ENCODE data around the gene OR6B2. TPM values are rescaled to one million over a fixed set of nuclear protein-coding genes. Genes with fewer than 3 reads are reported as not detected.

Gene OR6B2
- total and polyA plus RNA-seq, 2 of the 4 experiments (the other 2 are of a cell fraction): not detected

DNA sequence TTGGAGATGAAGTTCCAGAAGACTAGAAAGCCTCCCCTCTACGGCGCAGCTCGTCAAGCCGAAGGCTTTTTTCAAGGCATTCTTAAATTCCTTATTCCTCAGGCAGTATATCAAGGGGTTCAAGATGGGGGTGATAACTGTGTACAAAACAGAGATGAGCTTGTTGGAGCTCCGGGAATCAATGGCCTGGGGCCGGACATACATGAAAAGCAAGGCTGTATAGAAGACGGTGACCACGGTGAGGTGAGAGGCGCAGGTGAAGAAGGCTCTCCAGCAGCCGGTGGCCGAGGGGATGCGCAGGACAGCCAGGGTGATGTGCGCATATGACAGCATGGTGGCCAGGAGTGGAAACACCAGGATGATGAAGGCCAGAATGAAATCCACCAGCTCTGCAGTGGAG is 14.9 kb upstream of the OR6B2 start:
- H3K36me3 ChIP-seq (ENCODE audit: control insufficient read depth, insufficient read depth, low read length): no peaks in the 10 kb centered on the region
- in situ Hi-C loops (cut with MboI; ENCODE audit: low sequenced_read_pairs): no loop called here
- H3K9me1 ChIP-seq (ENCODE audit: insufficient read depth, low read length): no peaks in the 10 kb centered on the region
- H2AK5ac ChIP-seq (ENCODE audit: low read depth, low read length): no peak overlapping the region
- WGBS, 2 experiments (ENCODE audit: extremely low coverage in 2 of 2, insufficient read length in 1 of 2): 69% methylated on average over 5 of the region's 13 CpGs; no CpG with 5 or more reads in 1 of the 2 experiments
- H4K8ac ChIP-seq (ENCODE audit: low read depth in 2 of 2, low read length in 2 of 2): no peak overlapping the region
- no peak overlapping the region for H2BK20ac ChIP-seq (ENCODE audit: low read depth, low read length)
- H2BK5ac ChIP-seq (ENCODE audit: low read depth, low read length, poor library complexity, severe bottlenecking): no peak overlapping the region
- H2BK15ac ChIP-seq (ENCODE audit: low read depth, low read length): no peak overlapping the region
- H3K4me3 ChIP-seq (ENCODE audit: insufficient read depth, low read depth, low read length): no peak overlapping the region
- no peak overlapping the region for H3K27ac ChIP-seq (ENCODE audit: insufficient read depth, low read length)
- TF ChIP-seq MXI1 (IDR thresholded peaks at IDR 0.05; ENCODE audit: borderline replicate concordance, low read depth, low read length): no peak
- TF ChIP-seq, protein P1, sequence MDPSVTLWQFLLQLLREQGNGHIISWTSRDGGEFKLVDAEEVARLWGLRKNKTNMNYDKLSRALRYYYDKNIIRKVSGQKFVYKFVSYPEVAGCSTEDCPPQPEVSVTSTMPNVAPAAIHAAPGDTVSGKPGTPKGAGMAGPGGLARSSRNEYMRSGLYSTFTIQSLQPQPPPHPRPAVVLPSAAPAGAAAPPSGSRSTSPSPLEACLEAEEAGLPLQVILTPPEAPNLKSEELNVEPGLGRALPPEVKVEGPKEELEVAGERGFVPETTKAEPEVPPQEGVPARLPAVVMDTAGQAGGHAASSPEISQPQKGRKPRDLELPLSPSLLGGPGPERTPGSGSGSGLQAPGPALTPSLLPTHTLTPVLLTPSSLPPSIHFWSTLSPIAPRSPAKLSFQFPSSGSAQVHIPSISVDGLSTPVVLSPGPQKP (IDR thresholded peaks at IDR 0.05; ENCODE audit: borderline replicate concordance, low read depth, low read length): no peak
- no peak for TF ChIP-seq RFX5 (IDR thresholded peaks at IDR 0.05; ENCODE audit: low read depth, low read length)
- no peak for TF ChIP-seq RCOR1 (IDR thresholded peaks at IDR 0.05; ENCODE audit: insufficient replicate concordance, low read length)
- TF ChIP-seq, protein P2, sequence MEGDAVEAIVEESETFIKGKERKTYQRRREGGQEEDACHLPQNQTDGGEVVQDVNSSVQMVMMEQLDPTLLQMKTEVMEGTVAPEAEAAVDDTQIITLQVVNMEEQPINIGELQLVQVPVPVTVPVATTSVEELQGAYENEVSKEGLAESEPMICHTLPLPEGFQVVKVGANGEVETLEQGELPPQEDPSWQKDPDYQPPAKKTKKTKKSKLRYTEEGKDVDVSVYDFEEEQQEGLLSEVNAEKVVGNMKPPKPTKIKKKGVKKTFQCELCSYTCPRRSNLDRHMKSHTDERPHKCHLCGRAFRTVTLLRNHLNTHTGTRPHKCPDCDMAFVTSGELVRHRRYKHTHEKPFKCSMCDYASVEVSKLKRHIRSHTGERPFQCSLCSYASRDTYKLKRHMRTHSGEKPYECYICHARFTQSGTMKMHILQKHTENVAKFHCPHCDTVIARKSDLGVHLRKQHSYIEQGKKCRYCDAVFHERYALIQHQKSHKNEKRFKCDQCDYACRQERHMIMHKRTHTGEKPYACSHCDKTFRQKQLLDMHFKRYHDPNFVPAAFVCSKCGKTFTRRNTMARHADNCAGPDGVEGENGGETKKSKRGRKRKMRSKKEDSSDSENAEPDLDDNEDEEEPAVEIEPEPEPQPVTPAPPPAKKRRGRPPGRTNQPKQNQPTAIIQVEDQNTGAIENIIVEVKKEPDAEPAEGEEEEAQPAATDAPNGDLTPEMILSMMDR (conservative IDR thresholded peaks at IDR 0.05; ENCODE audit: low read depth, low read length): no peak
- TF ChIP-seq MAZ (IDR thresholded peaks at IDR 0.05; ENCODE audit: borderline replicate concordance, low read depth, low read length): no peak
- no peak for TF ChIP-seq POLR2A (IDR thresholded peaks at IDR 0.05; ENCODE audit: low read depth, low read length)
- no TSS peak for BruUV-seq (replicated peaks)
- no peaks in the 10 kb centered on the region for H3K79me1 ChIP-seq (ENCODE audit: low read depth in 1 of 2, low read length in 2 of 2)
- POLR2A ChIA-PET (ENCODE audit: unreplicated experiment): no interaction called here
- no peak overlapping the region for H2AK9ac ChIP-seq (replicated peaks; ENCODE audit: low read depth, low read length, poor library complexity)
- no peak overlapping the region for H3K18ac ChIP-seq (ENCODE audit: low read depth, low read length)
- dilution Hi-C loops (cut with HindIII; ENCODE audit: low sequenced_read_pairs, unreplicated experiment): no loop called here
- H4K20me1 ChIP-seq (ENCODE audit: insufficient read depth, low read length): no peaks in the 10 kb centered on the region
- H3K4ac ChIP-seq (ENCODE audit: low read depth, low read length): no peak overlapping the region
- ATAC-seq (ENCODE audit: low read depth): no peak
- H4K5ac ChIP-seq (ENCODE audit: low read depth, low read length): no peak overlapping the region
- H3K4me2 ChIP-seq (ENCODE audit: low read depth, low read length): no peak overlapping the region
- peaks cover 23% of the 10 kb centered on the region for H3K27me3 ChIP-seq (ENCODE audit: control insufficient read depth, insufficient read depth, low read length)
- no peak overlapping the region for H3K23ac ChIP-seq (ENCODE audit: low read depth, low read length)
- H3K14ac ChIP-seq (replicated peaks; ENCODE audit: low read depth, low read length): no peak overlapping the region
- no peak overlapping the region for H4K91ac ChIP-seq (ENCODE audit: insufficient read depth, low read depth, low read length)
- no peak overlapping the region for H3K9ac ChIP-seq (ENCODE audit: low read depth, low read length)
- H3K56ac ChIP-seq (ENCODE audit: extremely low read depth, insufficient read depth, low read length): no peak overlapping the region
- no peaks in the 10 kb centered on the region for H3K4me1 ChIP-seq (ENCODE audit: control insufficient read depth, insufficient read depth, low read length)
- CTCF ChIA-PET: no interaction called here
- no peak overlapping the region for H2BK120ac ChIP-seq (ENCODE audit: low read depth, low read length)
- no peak overlapping the region for H2AFZ ChIP-seq (replicated peaks; ENCODE audit: low read length, poor library complexity)
- intact Hi-C loops (cut with micrococcal nuclease): no loop called here
- no peak for DNase-seq
- no peaks in the 10 kb centered on the region for H3K9me3 ChIP-seq (ENCODE audit: control insufficient read depth, insufficient read depth, low read length)
